HepG2 (cell line): ENCODE data around the gene SHISA5. TPM values are rescaled to one million over a fixed set of nuclear protein-coding genes. Genes with fewer than 3 reads are reported as not detected.

Experiments used
- CENPT ChIP-seq: sonication (generic); formaldehyde crosslinking; IDR thresholded peaks from 2 replicates; pipeline ENCODE4 v1.8.0; 2022; ENCODE audit warnings: low read depth, mild to moderate bottlenecking, moderate library complexity, missing genetic modification reagents
- FOXA1 ChIP-seq, 2 experiments: fragments of 450-650 bp in 1 of 2; sonication (generic) in 1 of 2; formaldehyde crosslinking in 1 of 2; IDR thresholded peaks; 2 replicates each; pipeline versions ENCODE4 v1.4.0 to v1.6.1; 2016 to 2020; ENCODE audit warnings: missing genetic modification reagents in 1 of 2
- GTF3A ChIP-seq: sonication (generic); formaldehyde crosslinking; conservative IDR thresholded peaks from 2 replicates; pipeline ENCODE4 v1.4.0; 2020; ENCODE audit warnings: mild to moderate bottlenecking, missing genetic modification reagents
- HIC2 ChIP-seq: sonication (generic); formaldehyde crosslinking; IDR thresholded peaks from 2 replicates; pipeline ENCODE4 v1.9.0; 2022; ENCODE audit warnings: low read depth, missing genetic modification reagents
- NFYB ChIP-seq: sonication (generic); formaldehyde crosslinking; IDR thresholded peaks from 2 replicates; pipeline ENCODE4 v1.4.0; 2020; ENCODE audit warnings: missing genetic modification reagents
- RXRA ChIP-seq: sonication (generic); formaldehyde crosslinking; IDR thresholded peaks from 2 replicates; pipeline ENCODE4 v1.5.1; 2020; ENCODE audit warnings: missing genetic modification reagents
- SIX4 ChIP-seq: sonication (generic); formaldehyde crosslinking; IDR thresholded peaks from 2 replicates; pipeline ENCODE4 v1.4.0; 2020; ENCODE audit warnings: missing genetic modification reagents
- SMAD9 ChIP-seq: sonication (generic); formaldehyde crosslinking; IDR thresholded peaks from 2 replicates; pipeline ENCODE4 v1.5.1; 2020; ENCODE audit warnings: mild to moderate bottlenecking, missing genetic modification reagents
- TAF1 ChIP-seq: sonication (generic); formaldehyde crosslinking; IDR thresholded peaks from 2 replicates; pipeline ENCODE4 v1.4.0; 2020; ENCODE audit warnings: missing genetic modification reagents
- ZNF274 ChIP-seq: sonication (generic); formaldehyde crosslinking; IDR thresholded peaks from 2 replicates; pipeline ENCODE4 v1.5.1; 2020; ENCODE audit warnings: mild to moderate bottlenecking, missing genetic modification reagents
- ZNF33A ChIP-seq: sonication (generic); formaldehyde crosslinking; IDR thresholded peaks from 2 replicates; pipeline ENCODE4 v1.5.1; 2020; ENCODE audit warnings: missing genetic modification reagents, mild to moderate bottlenecking, moderate library complexity, borderline replicate concordance
- ZNF574 ChIP-seq: sonication (generic); formaldehyde crosslinking; IDR thresholded peaks from 2 replicates; pipeline ENCODE4 v1.4.0; 2020; ENCODE audit warnings: missing genetic modification reagents
- ZNF75D ChIP-seq: sonication (generic); formaldehyde crosslinking; IDR thresholded peaks from 2 replicates; pipeline ENCODE4 v1.8.1; 2023; ENCODE audit warnings: missing genetic modification reagents, mild to moderate bottlenecking, borderline replicate concordance
- ZSCAN5A ChIP-seq: sonication (generic); formaldehyde crosslinking; IDR thresholded peaks from 2 replicates; pipeline ENCODE4 v1.8.0; 2022; ENCODE audit warnings: mild to moderate bottlenecking, missing genetic modification reagents, borderline replicate concordance
- polyA plus RNA-seq, 8 experiments: library from polyadenylated mRNA; depleted of rRNA in 3 of 8; stranded (reverse) in 7 of 8; unstranded in 1 of 8; fragments of >200 nt; fragmentation: Illumina TruSeq in 4 of 8; extraction: Trizol in 4 of 8; gene quantifications; 2 replicates each; pipeline versions ENCODE4 v1.2.1 to v1.2.3, GENCODE V29; 2011 to 2016; ENCODE audit warnings: low read depth in 4 of 8, missing spikeins in 1 of 8, mixed read lengths in 1 of 8; ENCODE audit not compliant: insufficient read depth in 1 of 8
- total RNA-seq, 5 experiments: library from RNA; depleted of rRNA; stranded (reverse); fragments of >200 nt; fragmentation: Illumina TruSeq; extraction: Trizol; gene quantifications; 2 replicates each; pipeline ENCODE4 v1.2.3, GENCODE V29; 2016; ENCODE audit warnings: low read depth in 1 of 5
- TF ChIP-seq, protein P1 (sequence below): IDR thresholded peaks from 2 replicates; pipeline ENCODE4 v1.6.1; 2012; ENCODE audit warnings: low read length, improper control_type of control experiment
- TF ChIP-seq, protein P2 (sequence below): IDR thresholded peaks from 2 replicates; pipeline ENCODE4 v1.6.1; 2016; ENCODE audit warnings: low read depth, control low read depth

Gene SHISA5
- total and polyA plus RNA-seq, 2 of the 13 experiments (the other 11 are each of a cell fraction or from before 2014, with no cell fraction given) = 75.8 to 91.4 TPM

DNA sequence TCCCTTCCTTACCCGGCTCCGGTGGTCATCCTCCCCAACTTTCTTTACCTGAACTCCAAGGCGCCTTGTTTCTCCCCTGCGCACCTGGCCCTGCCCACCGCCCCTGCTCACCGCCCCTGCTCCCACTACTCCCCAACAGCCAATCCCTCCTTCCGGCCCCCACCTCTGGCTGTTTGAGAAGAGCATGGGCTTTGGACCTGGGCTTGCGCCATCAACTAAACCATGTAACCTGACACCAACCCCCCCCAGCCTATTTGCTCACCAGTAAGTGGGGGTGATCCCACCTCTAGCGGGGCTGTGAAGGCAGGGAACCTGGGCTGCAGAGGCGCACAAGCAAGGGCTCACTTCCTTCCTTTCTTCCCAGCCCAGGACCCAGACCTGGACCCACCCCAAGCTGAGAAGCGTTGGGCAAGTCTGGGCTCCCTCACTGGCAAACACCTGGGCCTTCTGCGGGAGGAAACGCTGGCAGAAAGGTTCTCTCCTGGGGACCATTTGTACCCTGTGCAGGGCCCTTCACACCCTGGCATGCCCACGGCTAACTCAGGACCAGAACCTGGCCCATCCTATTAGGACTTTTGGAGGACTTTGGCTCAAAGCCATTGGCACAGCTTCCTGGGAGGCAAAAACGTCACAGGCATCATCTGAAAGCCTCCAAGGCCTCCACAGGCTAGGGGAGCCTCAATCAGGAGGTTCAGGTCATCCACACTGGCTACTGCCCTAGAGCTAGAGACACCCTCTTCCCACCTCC, 73.8 kb downstream of the SHISA5 start, which contains the start of gene PLXNB1 (continued):
- TF ChIP-seq FOXA1 (IDR thresholded peaks at IDR 0.05) (no peak), FOXA1 (CRISPR knock-in tag; IDR thresholded peaks at IDR 0.05) (peak; percentile 76), HIC2 (peak; percentile 80; the same call in 1 of the 2 replicates), ZNF274 (no peak), GTF3A (CRISPR knock-in tag) (0 out of 2 replicates have a peak, but pooled peaks have one; percentile 41), CENPT (CRISPR knock-in tag) (no peak), SIX4 (CRISPR knock-in tag) (peak; percentile 100), ZNF574 (CRISPR knock-in tag) (peak; percentile 86), ZNF75D (CRISPR knock-in tag) (no peak), RXRA (CRISPR knock-in tag) (peak; percentile 88), ZSCAN5A (peak; percentile 39; the same call in 1 of the 2 replicates), ZNF33A (CRISPR knock-in tag) (no peak), NFYB (CRISPR knock-in tag) (peak; percentile 47), SMAD9 (CRISPR knock-in tag) (no peak), TAF1 (CRISPR knock-in tag) (peak; percentile 68)
- TF ChIP-seq, protein P1, sequence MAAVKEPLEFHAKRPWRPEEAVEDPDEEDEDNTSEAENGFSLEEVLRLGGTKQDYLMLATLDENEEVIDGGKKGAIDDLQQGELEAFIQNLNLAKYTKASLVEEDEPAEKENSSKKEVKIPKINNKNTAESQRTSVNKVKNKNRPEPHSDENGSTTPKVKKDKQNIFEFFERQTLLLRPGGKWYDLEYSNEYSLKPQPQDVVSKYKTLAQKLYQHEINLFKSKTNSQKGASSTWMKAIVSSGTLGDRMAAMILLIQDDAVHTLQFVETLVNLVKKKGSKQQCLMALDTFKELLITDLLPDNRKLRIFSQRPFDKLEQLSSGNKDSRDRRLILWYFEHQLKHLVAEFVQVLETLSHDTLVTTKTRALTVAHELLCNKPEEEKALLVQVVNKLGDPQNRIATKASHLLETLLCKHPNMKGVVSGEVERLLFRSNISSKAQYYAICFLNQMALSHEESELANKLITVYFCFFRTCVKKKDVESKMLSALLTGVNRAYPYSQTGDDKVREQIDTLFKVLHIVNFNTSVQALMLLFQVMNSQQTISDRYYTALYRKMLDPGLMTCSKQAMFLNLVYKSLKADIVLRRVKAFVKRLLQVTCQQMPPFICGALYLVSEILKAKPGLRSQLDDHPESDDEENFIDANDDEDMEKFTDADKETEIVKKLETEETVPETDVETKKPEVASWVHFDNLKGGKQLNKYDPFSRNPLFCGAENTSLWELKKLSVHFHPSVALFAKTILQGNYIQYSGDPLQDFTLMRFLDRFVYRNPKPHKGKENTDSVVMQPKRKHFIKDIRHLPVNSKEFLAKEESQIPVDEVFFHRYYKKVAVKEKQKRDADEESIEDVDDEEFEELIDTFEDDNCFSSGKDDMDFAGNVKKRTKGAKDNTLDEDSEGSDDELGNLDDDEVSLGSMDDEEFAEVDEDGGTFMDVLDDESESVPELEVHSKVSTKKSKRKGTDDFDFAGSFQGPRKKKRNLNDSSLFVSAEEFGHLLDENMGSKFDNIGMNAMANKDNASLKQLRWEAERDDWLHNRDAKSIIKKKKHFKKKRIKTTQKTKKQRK = no peak
- TF ChIP-seq, protein P2, sequence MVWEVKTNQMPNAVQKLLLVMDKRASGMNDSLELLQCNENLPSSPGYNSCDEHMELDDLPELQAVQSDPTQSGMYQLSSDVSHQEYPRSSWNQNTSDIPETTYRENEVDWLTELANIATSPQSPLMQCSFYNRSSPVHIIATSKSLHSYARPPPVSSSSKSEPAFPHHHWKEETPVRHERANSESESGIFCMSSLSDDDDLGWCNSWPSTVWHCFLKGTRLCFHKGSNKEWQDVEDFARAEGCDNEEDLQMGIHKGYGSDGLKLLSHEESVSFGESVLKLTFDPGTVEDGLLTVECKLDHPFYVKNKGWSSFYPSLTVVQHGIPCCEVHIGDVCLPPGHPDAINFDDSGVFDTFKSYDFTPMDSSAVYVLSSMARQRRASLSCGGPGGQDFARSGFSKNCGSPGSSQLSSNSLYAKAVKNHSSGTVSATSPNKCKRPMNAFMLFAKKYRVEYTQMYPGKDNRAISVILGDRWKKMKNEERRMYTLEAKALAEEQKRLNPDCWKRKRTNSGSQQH (CRISPR knock-in tag) = no peak
